Activated T-cell treated with anti-CD3 and anti-CD28 coated beads, Interleukin-2, amount 50 U/mL, for 72 hours (primary cell): ENCODE data around the gene POGK. TPM values are rescaled to one million over a fixed set of nuclear protein-coding genes. Genes with fewer than 3 reads are reported as not detected.
"Not testable (repeated sequence)": the region's sequence is repeated elsewhere in the genome, so short reads cannot be mapped to it uniquely, and the experiment has no call there.

ENCODE experiments used
- ATAC-seq, 2 donors: fragments of 150-1000 bp; cut with Tn5 transposase; replicated peaks in 1 of 2; 2 replicates each; pipeline ENCODE4 v1.10.0; 2021; ENCODE audit warnings: moderate library complexity in 2 of 2, mild to moderate bottlenecking in 1 of 2
- DNase-seq, 2 donors: peaks; one replicate each; pipeline ENCODE4 v3.0.0; 2021 to 2022; ENCODE audit warnings: mixed read lengths in 1 of 2
- H3K27ac Mint-ChIP-seq: one replicate; pipeline ENCODE4 v1.8.0; 2022; ENCODE audit warnings: mild to moderate bottlenecking, moderate library complexity, mixed read lengths
- H3K27me3 Mint-ChIP-seq: one replicate; pipeline ENCODE4 v1.8.0; 2022; ENCODE audit warnings: low read depth, mixed read lengths
- H3K36me3 Mint-ChIP-seq, 2 donors: one replicate each; pipeline ENCODE4 v1.8.0; 2022; ENCODE audit warnings: mixed read lengths in 2 of 2, mild to moderate bottlenecking in 1 of 2; ENCODE audit not compliant: insufficient read depth in 2 of 2
- H3K4me1 Mint-ChIP-seq: one replicate; pipeline ENCODE4 v1.8.0; 2022; ENCODE audit warnings: low read depth, mixed read lengths
- H3K4me3 Mint-ChIP-seq, 2 donors: one replicate each; pipeline ENCODE4 v1.8.0; 2022; ENCODE audit warnings: mild to moderate bottlenecking in 2 of 2, mixed read lengths in 2 of 2, moderate library complexity in 2 of 2
- H3K9me3 Mint-ChIP-seq, 2 donors: one replicate each; pipeline ENCODE4 v1.8.0; 2022; ENCODE audit warnings: mixed read lengths in 2 of 2
- total RNA-seq, 2 donors: library from RNA; stranded (reverse); gene quantifications; one replicate each; pipeline ENCODE4 v1.2.3, GENCODE V29; 2022

Gene POGK
- total RNA-seq, 2 donors from 2014 or later: 50.6 to 51.7 TPM

DNA sequence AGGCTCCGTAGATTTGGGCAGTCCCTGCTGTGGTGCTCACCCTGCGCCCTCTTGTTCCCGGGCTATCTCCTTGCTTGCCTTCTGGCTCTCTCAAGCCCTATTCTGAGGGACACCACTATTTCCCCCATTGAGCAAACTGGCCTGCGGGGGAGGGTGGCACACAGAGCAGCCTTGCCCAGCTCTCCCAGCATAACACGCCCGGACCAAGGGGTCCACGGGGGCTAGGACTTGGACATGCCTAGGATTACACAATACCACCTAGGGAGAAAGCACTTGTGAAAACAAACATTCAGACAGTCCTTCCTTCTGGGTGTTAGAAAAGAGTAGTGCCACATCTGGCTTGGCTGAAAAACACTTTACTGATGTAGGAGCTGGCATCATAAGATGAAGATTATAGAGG lies 29.4 kb downstream of the POGK start:
- no peak for ATAC-seq
- H3K4me1 Mint-ChIP-seq: peaks cover 52% of the 10 kb centered on the region
- no peaks in the 10 kb centered on the region for H3K9me3 Mint-ChIP-seq
- H3K27me3 Mint-ChIP-seq: no peaks in the 10 kb centered on the region
- DNase-seq: no peak
- no peak overlapping the region for H3K4me3 Mint-ChIP-seq
- H3K36me3 Mint-ChIP-seq: peaks cover 7 to 15% of the 10 kb centered on the region in 2 donors
- H3K27ac Mint-ChIP-seq: peak overlapping the region; percentile 52

DNA sequence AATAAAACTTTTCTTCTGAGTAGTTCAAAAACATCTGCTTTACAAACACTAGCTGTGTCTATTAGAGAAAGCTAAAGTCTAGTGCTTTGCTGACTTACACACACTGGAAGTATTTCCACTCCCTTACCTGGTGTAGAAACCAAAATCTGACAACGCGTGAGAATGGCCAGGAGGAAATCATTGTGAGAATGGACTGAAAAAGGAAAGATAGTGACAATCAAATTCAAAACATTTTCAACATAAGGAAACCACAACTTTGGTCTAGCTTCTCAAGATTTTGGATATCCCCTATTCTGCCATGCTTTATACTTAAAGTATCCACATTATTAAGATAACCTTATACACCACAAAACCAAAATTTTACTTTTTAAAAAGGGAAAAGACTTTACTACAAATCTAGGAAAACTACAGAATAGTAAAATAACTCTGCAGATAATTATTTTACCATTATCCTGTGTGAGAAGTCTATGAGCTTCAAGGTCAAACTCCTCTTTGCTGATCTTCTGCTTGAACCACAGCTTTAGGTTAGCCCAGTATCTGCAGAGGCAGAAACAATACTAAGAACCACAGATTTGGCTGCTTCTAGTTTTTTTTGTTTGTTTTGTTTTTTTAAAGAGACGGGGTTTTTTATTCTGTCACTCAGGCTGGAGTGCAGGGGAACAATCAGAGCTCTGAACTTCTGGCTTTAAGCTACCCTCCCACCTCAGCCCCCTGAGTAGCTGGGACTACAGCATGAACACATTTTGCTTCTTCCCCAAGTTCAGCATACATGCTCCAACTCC lies 30.2 kb downstream of the POGK start:
- H3K27me3 Mint-ChIP-seq: no peaks in the 10 kb centered on the region
- no peaks in the 10 kb centered on the region for H3K9me3 Mint-ChIP-seq
- ATAC-seq (peak in 1 of 2 donors; percentile 35), DNase-seq (no peak)
- H3K4me3 Mint-ChIP-seq: no peak overlapping the region
- H3K36me3 Mint-ChIP-seq: peaks cover 4 to 14% of the 10 kb centered on the region in 2 donors
- peaks cover 57% of the 10 kb centered on the region for H3K4me1 Mint-ChIP-seq
- H3K27ac Mint-ChIP-seq: peak overlapping the region; percentile 25

DNA sequence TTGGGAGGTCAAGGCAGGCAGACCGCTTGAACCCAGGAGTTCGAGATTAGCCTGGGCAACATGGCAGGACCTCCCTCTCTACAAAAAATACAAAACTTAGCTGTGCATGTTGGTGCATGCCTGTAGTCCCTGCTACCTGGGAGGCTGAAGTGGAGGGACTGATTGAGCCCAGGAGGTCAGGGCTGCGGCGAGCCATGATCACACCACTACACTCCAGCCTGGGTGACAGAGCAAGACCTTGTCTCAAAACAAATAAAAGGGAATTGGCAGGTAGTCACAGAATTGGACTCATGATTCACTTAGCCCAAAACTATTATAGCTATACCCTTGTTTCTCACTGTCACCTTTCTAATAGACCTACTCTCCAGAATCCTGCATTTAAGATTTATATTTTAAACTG lies 31.3 kb downstream of the POGK start:
- H3K4me1 Mint-ChIP-seq: peaks cover 68% of the 10 kb centered on the region
- H3K27ac Mint-ChIP-seq: no peak overlapping the region
- DNase-seq (no peak), ATAC-seq (no peak)
- H3K9me3 Mint-ChIP-seq: no peaks in the 10 kb centered on the region
- no peak overlapping the region for H3K4me3 Mint-ChIP-seq
- H3K27me3 Mint-ChIP-seq: no peaks in the 10 kb centered on the region
- peaks cover 4 to 11% of the 10 kb centered on the region in 2 donors for H3K36me3 Mint-ChIP-seq

DNA sequence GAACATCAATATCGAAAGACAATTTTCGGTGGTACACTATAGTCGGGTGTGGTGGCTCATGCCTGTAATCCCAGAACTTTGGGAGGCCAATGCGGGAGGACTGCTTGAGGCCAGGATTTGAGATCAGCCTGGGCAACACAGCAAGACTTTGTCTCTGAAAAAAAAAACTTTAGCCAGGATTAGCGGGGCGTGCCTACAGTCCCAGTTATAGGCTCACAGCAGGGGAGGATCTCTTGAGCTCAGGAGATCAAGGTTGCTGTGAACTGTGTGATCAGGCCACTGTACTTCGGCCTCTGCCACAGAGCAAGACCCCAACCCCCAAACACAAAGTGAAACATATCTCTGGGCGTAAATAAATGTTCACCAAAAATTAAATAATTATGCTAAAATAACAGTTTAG lies 35.2 kb downstream of the POGK start:
- no peak for ATAC-seq
- H3K4me3 Mint-ChIP-seq: peak overlapping the region in 1 of 2 donors; percentile 12
- H3K36me3 Mint-ChIP-seq: peaks cover 0 to 4% of the 10 kb centered on the region in 2 donors
- DNase-seq: no peak
- peaks cover 56% of the 10 kb centered on the region for H3K4me1 Mint-ChIP-seq
- H3K9me3 Mint-ChIP-seq: peaks cover 0 to 3% of the 10 kb centered on the region in 2 donors
- H3K27ac Mint-ChIP-seq: no peak overlapping the region
- H3K27me3 Mint-ChIP-seq: no peaks in the 10 kb centered on the region

- Mint-ChIP-seq H3K4me3 (peak overlapping the region; percentile 81 to 87), H3K36me3 (peaks cover 0 to 4% of the 10 kb centered on the region in 2 donors), H3K27ac (peak overlapping the region; percentile 69), H3K27me3 (no peaks in the 10 kb centered on the region), H3K9me3 (peaks cover 0 to 3% of the 10 kb centered on the region in 2 donors), H3K4me1 (peaks cover 47% of the 10 kb centered on the region)
- DNase-seq (no peak), ATAC-seq (no peak)
These were observed 36.0 kb downstream of the POGK start for GRCh38 chr1:166875302-166875733.

DNA sequence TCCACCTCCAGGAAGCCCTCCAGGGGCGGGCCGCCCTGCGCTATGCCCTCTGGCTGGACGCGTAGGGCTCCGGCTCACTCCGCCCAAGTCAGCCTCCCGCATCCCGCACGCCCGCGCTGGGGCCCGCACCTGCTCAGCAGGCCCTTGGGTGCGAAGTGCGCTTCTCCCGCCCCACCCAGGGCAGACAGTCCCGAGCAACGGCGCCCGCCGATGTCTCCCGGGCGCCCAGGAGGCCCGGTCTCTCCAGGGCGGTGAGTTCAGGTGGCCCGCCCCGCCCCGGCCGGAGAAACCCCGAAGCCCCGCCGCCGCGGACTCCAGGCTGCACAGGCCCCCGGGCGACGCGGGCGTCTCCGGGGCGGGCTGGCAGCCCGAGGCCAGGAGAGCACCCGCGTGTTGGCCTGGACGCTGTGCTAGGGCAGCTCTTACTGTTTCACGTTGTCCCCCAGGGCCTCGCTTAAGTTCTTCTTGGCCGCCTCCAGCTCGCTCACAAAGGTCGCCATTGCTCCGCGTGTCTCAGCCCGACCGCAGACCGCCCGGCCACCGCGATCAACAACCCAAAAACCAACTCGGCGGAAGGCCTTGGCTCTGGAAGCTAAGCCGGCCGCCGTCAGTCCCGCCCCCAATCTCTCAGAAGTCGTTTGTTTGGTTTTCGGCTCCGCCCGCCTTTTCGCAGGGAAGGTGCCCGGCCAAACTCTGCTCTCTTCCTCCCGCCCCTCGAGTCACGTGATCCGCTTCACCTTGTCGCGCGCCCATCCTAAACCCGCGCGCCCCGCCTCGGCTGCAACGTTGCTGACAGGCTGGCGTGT lies 36.7 kb downstream of the POGK start, which contains the start of gene TADA1:
TADA1 (minus strand) TSS at position 531 of the 806 bp plus-strand sequence; CDS start at position 500, 31 bp downstream.
- peaks cover 0 to 4% of the 10 kb centered on the region in 2 donors for H3K36me3 Mint-ChIP-seq
- ATAC-seq (peak; percentile 86 to 87), DNase-seq (peak; percentile 98 to 100)
- H3K4me1 Mint-ChIP-seq: peaks cover 41% of the 10 kb centered on the region
- peak within 1 kb of the TSS; percentile 81 to 87 for H3K4me3 Mint-ChIP-seq
- H3K27me3 Mint-ChIP-seq: no peaks in the 10 kb centered on the region
- H3K9me3 Mint-ChIP-seq: peaks cover 0 to 3% of the 10 kb centered on the region in 2 donors
- H3K27ac Mint-ChIP-seq: peak within 1 kb of the TSS; percentile 96

DNA sequence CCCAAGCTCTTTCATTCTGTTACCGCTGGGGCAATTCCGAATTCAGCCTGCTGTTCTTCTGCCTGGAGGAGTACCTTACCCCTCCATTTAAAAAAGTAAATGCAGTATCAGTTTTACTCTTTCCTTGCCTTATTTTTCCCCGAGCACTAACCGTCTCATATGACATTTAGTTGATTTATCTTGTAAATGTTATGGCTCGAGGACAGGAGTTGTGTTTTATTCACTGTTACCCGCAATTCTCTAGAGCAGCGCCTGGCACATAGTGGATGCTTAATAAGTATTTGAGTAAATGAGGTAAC lies 37.2 kb downstream of the POGK start:
- Mint-ChIP-seq H3K27ac (peak overlapping the region; percentile 96), H3K9me3 (peaks cover 0 to 3% of the 10 kb centered on the region in 2 donors), H3K36me3 (peaks cover 0 to 4% of the 10 kb centered on the region in 2 donors), H3K4me1 (peaks cover 37% of the 10 kb centered on the region), H3K4me3 (peak overlapping the region; percentile 81 to 87), H3K27me3 (no peaks in the 10 kb centered on the region)
- DNase-seq (no peak), ATAC-seq (peak; percentile 1)

GRCh38 chr1:166878173-166878917 lies 39.1 kb downstream of the POGK start:
- H3K27ac Mint-ChIP-seq, H3K36me3 Mint-ChIP-seq, DNase-seq, H3K27me3 Mint-ChIP-seq, ATAC-seq, H3K4me3 Mint-ChIP-seq, H3K9me3 Mint-ChIP-seq: not testable (repeated sequence)
- peaks cover 20% of the 10 kb centered on the region for H3K4me1 Mint-ChIP-seq

- no peak for ATAC-seq
- H3K9me3 Mint-ChIP-seq: peaks cover 0 to 3% of the 10 kb centered on the region in 2 donors
- DNase-seq: no peak
- no peaks in the 10 kb centered on the region for H3K36me3 Mint-ChIP-seq
- H3K4me1 Mint-ChIP-seq: peaks cover 18% of the 10 kb centered on the region
- no peak overlapping the region for H3K27ac Mint-ChIP-seq
- peaks cover 12% of the 10 kb centered on the region for H3K27me3 Mint-ChIP-seq
- H3K4me3 Mint-ChIP-seq: no peak overlapping the region
These were observed 43.6 kb downstream of the POGK start for GRCh38 chr1:166882893-166883292.

- Mint-ChIP-seq H3K27ac (no peak overlapping the region), H3K4me3 (peak overlapping the region; percentile 14 to 22)
These were observed 44.9 kb downstream of the POGK start for GRCh38 chr1:166884040-166884642.

GRCh38 chr1:166884971-166885370 lies 45.7 kb downstream of the POGK start:
- no peak overlapping the region for H3K27ac Mint-ChIP-seq
- DNase-seq (no peak), ATAC-seq (no peak)
- H3K9me3 Mint-ChIP-seq: no peaks in the 10 kb centered on the region
- H3K4me3 Mint-ChIP-seq: no peak overlapping the region
- H3K27me3 Mint-ChIP-seq: peaks cover 12% of the 10 kb centered on the region
- no peaks in the 10 kb centered on the region for H3K36me3 Mint-ChIP-seq
- peaks cover 18% of the 10 kb centered on the region for H3K4me1 Mint-ChIP-seq

More at GRCh38 chr1:166884040-166884642, 44.9 kb downstream of the POGK start:
- Mint-ChIP-seq H3K36me3 (no peaks in the 10 kb centered on the region), H3K27me3 (peaks cover 12% of the 10 kb centered on the region), H3K9me3 (no peaks in the 10 kb centered on the region), H3K4me1 (peaks cover 18% of the 10 kb centered on the region)
- DNase-seq (peak; percentile 54 to 59), ATAC-seq (peak; percentile 81 to 85)

DNA sequence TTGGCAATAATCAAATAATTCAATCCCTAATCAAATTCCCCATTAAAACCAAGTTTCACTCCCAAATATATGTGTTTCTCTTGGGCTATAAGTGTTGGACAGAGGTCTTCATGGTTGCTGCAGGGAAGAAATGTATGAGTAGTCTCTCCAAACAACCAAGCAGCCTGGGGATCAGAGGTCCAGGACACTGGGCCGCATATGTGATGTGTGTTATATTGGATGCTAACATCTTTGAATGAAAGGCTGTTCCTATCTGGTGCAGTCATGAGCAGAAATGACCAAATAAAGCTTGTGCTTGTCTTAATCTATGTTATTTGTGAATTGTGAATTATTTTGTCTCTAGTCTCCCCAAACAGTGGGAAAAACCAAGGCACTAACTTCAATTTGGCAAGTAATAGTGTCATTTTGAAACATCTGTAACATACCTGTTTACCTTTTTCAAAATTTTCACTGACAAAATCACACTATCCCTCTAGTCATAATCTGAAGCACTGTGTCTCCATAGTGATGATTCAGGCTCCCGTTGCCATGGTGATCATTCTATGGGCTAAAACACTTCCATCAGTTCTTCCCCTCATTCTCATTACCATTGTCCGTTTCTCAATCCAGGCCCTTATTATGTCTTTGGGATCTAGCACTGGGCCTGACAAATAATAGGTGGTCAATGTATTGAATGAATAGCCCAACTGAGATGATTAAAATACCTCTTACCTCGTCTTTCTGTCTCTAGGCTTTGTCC lies 49.3 kb downstream of the POGK start:
- Mint-ChIP-seq H3K4me3 (no peak overlapping the region), H3K27ac (no peak overlapping the region), H3K36me3 (no peaks in the 10 kb centered on the region), H3K27me3 (peaks cover 16% of the 10 kb centered on the region), H3K9me3 (no peaks in the 10 kb centered on the region), H3K4me1 (peaks cover 16% of the 10 kb centered on the region)
- ATAC-seq (no peak), DNase-seq (no peak)
